H1 (cell line): ENCODE measurements around the gene POLDIP3. TPM values are rescaled to one million over a fixed set of nuclear protein-coding genes. Genes with fewer than 3 reads are reported as not detected.

Source experiments
- CTCF ChIA-PET: fragments of 300-600 bp; sonication (Branson Sonifier 250); formaldehyde crosslinking; loops from one replicate; lab custom pipeline; 2021; ENCODE audit not compliant: partially characterized antibody; lab: Charles Lee
- POLR2A ChIA-PET: fragments of 300-600 bp; sonication (Branson Sonifier 250); formaldehyde crosslinking; loops from one replicate; lab custom pipeline; 2021; ENCODE audit warnings: inconsistent platforms; ENCODE audit not compliant: partially characterized antibody; lab: Charles Lee
- DNase-seq, 2 experiments: peaks; one replicate each; pipeline versions ENCODE4 v3.0.0 to v3.0.0-alpha.2; 2010 to 2022; ENCODE audit warnings: low spot score in 2 of 2, low read depth in 1 of 2, mixed read lengths in 1 of 2
- FAIRE-seq: peaks from 2 replicates; lab custom pipeline; 2011; peaks lifted over from hg19 to GRCh38; lab: Jason Lieb, UNC
- H2AFZ ChIP-seq: 2 replicates; pipeline ENCODE4 v1.8.1; 2012; ENCODE audit warnings: low read length, inconsistent platforms
- H2AK5ac ChIP-seq: 2 replicates; pipeline ENCODE4 v1.6.1; 2013; ENCODE audit warnings: low read depth, low read length
- H2BK120ac ChIP-seq: replicated peaks from 2 replicates; pipeline ENCODE3; 2013; ENCODE audit warnings: low read depth, low read length, inconsistent platforms
- H2BK12ac ChIP-seq: 2 replicates; pipeline ENCODE4 v1.6.1; 2013; ENCODE audit warnings: low read depth, low read length
- H2BK15ac ChIP-seq: 2 replicates; pipeline ENCODE4 v1.6.1; 2013; ENCODE audit warnings: low read length
- H2BK20ac ChIP-seq: 2 replicates; pipeline ENCODE4 v1.6.1; 2013; ENCODE audit warnings: low read length
- H2BK5ac ChIP-seq: 2 replicates; pipeline ENCODE4 v1.6.1; 2013; ENCODE audit warnings: low read depth, low read length
- H3K14ac ChIP-seq: 2 replicates; pipeline ENCODE4 v1.6.1; 2013; ENCODE audit warnings: inconsistent platforms; ENCODE audit not compliant: insufficient read length
- H3K18ac ChIP-seq: 2 replicates; pipeline ENCODE4 v1.6.1; 2013; ENCODE audit warnings: low read length; ENCODE audit errors: extremely low read depth
- H3K23ac ChIP-seq: 2 replicates; pipeline ENCODE4 v1.6.1; 2013; ENCODE audit warnings: inconsistent platforms; ENCODE audit not compliant: insufficient read length
- H3K23me2 ChIP-seq: 2 replicates; pipeline ENCODE4 v1.6.1; 2013; ENCODE audit warnings: low read depth, low read length
- H3K27ac ChIP-seq: 2 replicates; pipeline ENCODE4 v1.6.1; 2011; ENCODE audit warnings: low read depth, low read length, inconsistent platforms
- H3K27me3 ChIP-seq, 4 experiments: replicated peaks in 1 of 4; 1 replicate in 1 of 4; 2 replicates in 3 of 4; pipeline versions ENCODE4 v1.6.1 to v1.8.1; 2011 to 2013; ENCODE audit warnings: low read length in 3 of 4, mild to moderate bottlenecking in 3 of 4, inconsistent platforms in 2 of 4, mixed read lengths in 2 of 4, moderate library complexity in 1 of 4; ENCODE audit not compliant: control insufficient read depth in 3 of 4, insufficient read depth in 3 of 4; ENCODE audit errors: extremely low read depth in 1 of 4
- H3K36me3 ChIP-seq, 4 experiments: 2 replicates each; pipeline versions ENCODE4 v1.6.1 to v1.8.1; 2011 to 2013; ENCODE audit warnings: mild to moderate bottlenecking in 4 of 4, low read length in 3 of 4, moderate library complexity in 2 of 4, control low read depth in 1 of 4, inconsistent platforms in 1 of 4; ENCODE audit not compliant: insufficient read depth in 4 of 4, control insufficient read depth in 2 of 4
- H3K4ac ChIP-seq: replicated peaks from 2 replicates; pipeline ENCODE3; 2013; ENCODE audit warnings: low read length, low read depth, mixed read lengths, inconsistent platforms; ENCODE audit not compliant: insufficient read length
- H3K4me1 ChIP-seq, 4 experiments: replicated peaks in 1 of 4; 1 replicate in 1 of 4; 2 replicates in 3 of 4; pipeline versions ENCODE4 v1.6.1 to v1.8.1; 2011 to 2013; ENCODE audit warnings: low read length in 3 of 4, inconsistent platforms in 2 of 4, mixed read lengths in 1 of 4; ENCODE audit not compliant: insufficient read depth in 4 of 4, control insufficient read depth in 3 of 4
- H3K4me2 ChIP-seq, 2 experiments: 2 replicates each; pipeline versions ENCODE4 v1.6.1 to v1.8.1; 2011 to 2013; ENCODE audit warnings: low read depth in 2 of 2, low read length in 2 of 2, control low read depth in 1 of 2, inconsistent platforms in 1 of 2, mild to moderate bottlenecking in 1 of 2; ENCODE audit not compliant: insufficient read depth in 1 of 2
- H3K4me3 ChIP-seq, 4 experiments: fragments of 200-600, 300-600 bp in 1 of 4; sonication (generic), shearing (Covaris generic), sonication (Bioruptor Twin) in 1 of 4; 2 replicates each; pipeline versions ENCODE4 v1.5.1 to v1.8.1; 2011 to 2016; ENCODE audit warnings: low read length in 4 of 4, low read depth in 3 of 4, control low read depth in 2 of 4, inconsistent platforms in 2 of 4, mild to moderate bottlenecking in 2 of 4, mixed read lengths in 1 of 4, moderate library complexity in 1 of 4; ENCODE audit not compliant: insufficient read depth in 2 of 4; ENCODE audit errors: extremely low read depth in 1 of 4
- H3K56ac ChIP-seq: replicated peaks from 2 replicates; pipeline ENCODE3; 2013; ENCODE audit warnings: low read depth, mild to moderate bottlenecking, mixed read lengths, low read length, inconsistent platforms; ENCODE audit not compliant: insufficient read length
- H3K79me1 ChIP-seq: 2 replicates; pipeline ENCODE4 v1.6.1; 2013; ENCODE audit warnings: low read depth, low read length, control low read depth
- H3K79me2 ChIP-seq, 2 experiments: 2 replicates each; pipeline versions ENCODE4 v1.6.1 to v1.8.1; 2012 to 2013; ENCODE audit warnings: low read length in 2 of 2, mild to moderate bottlenecking in 2 of 2, inconsistent platforms in 1 of 2; ENCODE audit not compliant: insufficient read depth in 2 of 2, control insufficient read depth in 1 of 2
- H3K9ac ChIP-seq, 4 experiments: replicated peaks in 1 of 4; 1 replicate in 1 of 4; 2 replicates in 3 of 4; pipeline versions ENCODE4 v1.6.1 to v1.8.1; 2011 to 2013; ENCODE audit warnings: low read depth in 3 of 4, low read length in 3 of 4, control low read depth in 2 of 4, mild to moderate bottlenecking in 2 of 4, moderate library complexity in 2 of 4, inconsistent platforms in 1 of 4; ENCODE audit errors: extremely low read depth in 1 of 4
- H3K9me3 ChIP-seq, 2 experiments: 2 replicates each; pipeline versions ENCODE4 v1.6.1 to v1.8.1; 2012 to 2013; ENCODE audit warnings: mild to moderate bottlenecking in 2 of 2, moderate library complexity in 2 of 2, control low read depth in 1 of 2, inconsistent platforms in 1 of 2, low read depth in 1 of 2, low read length in 1 of 2, mixed read lengths in 1 of 2; ENCODE audit not compliant: insufficient read depth in 2 of 2
- H4K20me1 ChIP-seq, 2 experiments: replicated peaks in 1 of 2; 2 replicates each; pipeline versions ENCODE3 to v1.8.1; 2011 to 2013; ENCODE audit warnings: inconsistent platforms in 2 of 2, low read length in 2 of 2, mild to moderate bottlenecking in 1 of 2; ENCODE audit not compliant: insufficient read depth in 2 of 2, control insufficient read depth in 1 of 2
- H4K5ac ChIP-seq: 2 replicates; pipeline ENCODE4 v1.6.1; 2013; ENCODE audit warnings: low read length, low read depth, mixed read lengths, inconsistent platforms; ENCODE audit not compliant: insufficient read length
- H4K8ac ChIP-seq: 2 replicates; pipeline ENCODE4 v1.8.0; 2013; ENCODE audit warnings: mild to moderate bottlenecking, moderate library complexity, low read length, inconsistent platforms; ENCODE audit not compliant: insufficient read depth; ENCODE audit errors: extremely low read depth
- H4K91ac ChIP-seq: replicated peaks from 2 replicates; pipeline ENCODE3; 2013; ENCODE audit warnings: low read length, mixed read lengths, inconsistent platforms; ENCODE audit not compliant: insufficient read length
- ASH2L ChIP-seq: fragments of 200-600, 300-600 bp; sonication (generic); IDR thresholded peaks from one replicate; pipeline ENCODE4 v1.7.1; 2017; ENCODE audit warnings: low read length
- BACH1 ChIP-seq: IDR thresholded peaks from 2 replicates; pipeline ENCODE4 v1.6.1; 2012; ENCODE audit warnings: low read length, improper control_type of control experiment
- CBX8 ChIP-seq: fragments of 300-800, 300-1000 bp; sonication (generic); IDR thresholded peaks from 2 replicates; pipeline ENCODE4 v1.7.1; 2016; ENCODE audit warnings: low read depth, low read length, borderline replicate concordance
- CTBP2 ChIP-seq: IDR thresholded peaks from 2 replicates; pipeline ENCODE4 v1.7.0; 2011; ENCODE audit warnings: borderline replicate concordance, mild to moderate bottlenecking, moderate library complexity, mixed read lengths, low read length; ENCODE audit not compliant: insufficient read depth, insufficient read length
- EGR1 ChIP-seq: IDR thresholded peaks from 2 replicates; pipeline ENCODE4 v1.6.1; 2011; ENCODE audit warnings: low read depth, low read length, borderline replicate concordance
- EP300 ChIP-seq, 2 experiments: IDR thresholded peaks; 1 replicate in 1 of 2; 2 replicates in 1 of 2; pipeline ENCODE4 v1.6.1; 2011 to 2012; ENCODE audit warnings: low read depth in 2 of 2, low read length in 2 of 2, mild to moderate bottlenecking in 2 of 2, borderline replicate concordance in 1 of 2, inconsistent platforms in 1 of 2, moderate library complexity in 1 of 2
- JUN ChIP-seq: IDR thresholded peaks from 2 replicates; pipeline ENCODE4 v1.6.1; 2011; ENCODE audit warnings: low read depth, mild to moderate bottlenecking, improper control_type of control experiment, low read length
- JUND ChIP-seq: IDR thresholded peaks from 2 replicates; pipeline ENCODE4 v1.6.1; 2011; ENCODE audit warnings: mild to moderate bottlenecking, improper control_type of control experiment, low read length
- KDM1A ChIP-seq: fragments of 200-600, 300-600 bp; sonication (generic); IDR thresholded peaks from 2 replicates; pipeline ENCODE4 v1.7.1; 2016; ENCODE audit warnings: mild to moderate bottlenecking, low read length, borderline replicate concordance
- PHF8 ChIP-seq: fragments of 200-600 bp; sonication (generic); conservative IDR thresholded peaks from 2 replicates; pipeline ENCODE4 v1.7.1; 2012; ENCODE audit warnings: low read depth, mild to moderate bottlenecking, inconsistent platforms, low read length, moderate library complexity
- POLR2A ChIP-seq, 2 experiments: IDR thresholded peaks; 1 replicate in 1 of 2; 2 replicates in 1 of 2; pipeline ENCODE4 v1.6.1; 2011; ENCODE audit warnings: low read depth in 2 of 2, low read length in 2 of 2, mild to moderate bottlenecking in 2 of 2; ENCODE audit errors: control extremely low read depth in 1 of 2
- POLR2AphosphoS5 ChIP-seq: IDR thresholded peaks from 2 replicates; pipeline ENCODE4 v1.6.1; 2011; ENCODE audit warnings: low read depth, low read length
- POU5F1 ChIP-seq: IDR thresholded peaks from 2 replicates; pipeline ENCODE4 v1.6.1; 2011; ENCODE audit warnings: low read depth, mild to moderate bottlenecking, low read length, moderate library complexity
- SP2 ChIP-seq: IDR thresholded peaks from 2 replicates; pipeline ENCODE4 v1.6.1; 2012; ENCODE audit warnings: mild to moderate bottlenecking, low read length, inconsistent platforms
- WGBS, 2 experiments: shearing (Covaris generic) in 1 of 2; methylation state at CpG; one replicate each; pipeline versions ENCODE4 v1.1.6 to v1.1.7; 2013 to 2015; ENCODE audit warnings: low lambda C conversion rate in 2 of 2, mixed read lengths in 2 of 2, inconsistent platforms in 1 of 2, low coverage in 1 of 2, missing lambda C conversion rate in 1 of 2; ENCODE audit not compliant: insufficient replicate concordance in 2 of 2, insufficient coverage in 1 of 2, insufficient read length in 1 of 2; ENCODE audit errors: extremely low coverage in 1 of 2, missing lambda C conversion rate in 1 of 2; 5-methylcytosine and 5-hydroxymethylcytosine counted together
- polyA plus RNA-seq, 7 experiments: library from polyadenylated mRNA; depleted of rRNA in 3 of 7; stranded (reverse) in 5 of 7; unstranded in 2 of 7; fragments of >200 nt in 5 of 7; fragments of 200-250 nt in 2 of 7; gene quantifications; 1 replicate in 5 of 7; 2 replicates in 1 of 7; 4 replicates in 1 of 7; pipeline versions ENCODE4 v1.2.1 to v1.2.3, GENCODE V29; 2011 to 2013; ENCODE audit warnings: missing spikeins in 2 of 7, mixed read lengths in 2 of 7
- total RNA-seq: library from RNA; stranded (reverse); fragmentation: NEBNext Ultra II Directional; extraction: Animal tissue kit (Norgen Biotek cat#: 25700); gene quantifications from 2 replicates; pipeline ENCODE4 v1.2.1, GENCODE V29; 2021

Gene POLDIP3
- total and polyA plus RNA-seq, 2 of the 8 experiments (the other 6 are each of a cell fraction or from before 2014, with no cell fraction given), result 43.5 to 84.6 TPM

DNA sequence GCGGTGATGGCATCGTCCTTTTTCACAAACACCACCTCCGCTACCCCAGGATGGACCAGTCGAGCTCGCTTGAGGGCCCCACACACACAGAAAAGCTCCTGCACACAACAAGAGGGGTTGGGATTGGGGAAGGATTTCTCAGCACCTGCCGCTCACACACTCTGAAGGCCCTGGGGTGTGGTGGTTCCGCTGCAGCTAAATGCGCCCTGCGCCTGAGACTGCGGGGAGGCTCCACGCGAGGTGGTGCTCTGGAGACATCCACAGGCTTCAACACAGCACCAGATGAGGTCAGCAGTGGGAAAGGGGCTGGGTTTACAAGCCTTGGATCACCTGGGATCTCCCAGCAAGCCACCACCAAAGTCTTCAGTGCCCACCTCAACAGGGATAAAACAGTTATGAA, 22.7 kb downstream of the POLDIP3 start:
- 98% methylated on average over 12 of the region's 12 CpGs; no CpG with 5 or more reads in 1 of the 2 experiments for WGBS, 2 experiments
- H3K79me2 ChIP-seq, result no peaks in the 10 kb centered on the region
- no peak overlapping the region for H3K56ac ChIP-seq
- H4K20me1 ChIP-seq, result peaks cover under 1 to 7% of the 10 kb centered on the region in 2 experiments
- FAIRE-seq, result no peak
- no peak overlapping the region for H3K4me2 ChIP-seq
- no peak overlapping the region for H3K23ac ChIP-seq
- H4K8ac ChIP-seq, result no peak overlapping the region
- H3K4ac ChIP-seq, result no peak overlapping the region
- no peaks in the 10 kb centered on the region for H3K23me2 ChIP-seq
- no peak overlapping the region for H2BK15ac ChIP-seq
- no peaks in the 10 kb centered on the region for H3K9me3 ChIP-seq
- peaks cover 38 to 78% (median 55%) of the 10 kb centered on the region in 4 experiments for H3K36me3 ChIP-seq
- no peak overlapping the region for H2BK20ac ChIP-seq
- H2AFZ ChIP-seq, result no peak overlapping the region
- no peaks in the 10 kb centered on the region for H3K4me1 ChIP-seq
- H3K27me3 ChIP-seq, result no peaks in the 10 kb centered on the region
- H4K91ac ChIP-seq, result no peak overlapping the region
- POLR2A ChIA-PET, result interaction anchor here (1.1 to 28.3 kb wide), 6 partner anchors 8 to 31 kb away, joined by 4 to 399 read pairs (median 8); partner anchors contain the start of gene POLDIP3
- no peak overlapping the region for H3K9ac ChIP-seq
- no peak overlapping the region for H3K14ac ChIP-seq
- no peak overlapping the region for H2BK5ac ChIP-seq
- H2BK12ac ChIP-seq, result no peak overlapping the region
- H2BK120ac ChIP-seq, result no peak overlapping the region
- H3K4me3 ChIP-seq, result no peak overlapping the region
- CTCF ChIA-PET, result interaction anchor here (0.9 to 1.2 kb wide), 2 partner anchors 29 to 58 kb away, joined by 3 read pairs; no protein-coding TSS in a partner anchor
- H3K27ac ChIP-seq, result no peak overlapping the region
- no peak for TF ChIP-seq EGR1
- TF ChIP-seq CTBP2, result no peak
- no peak for TF ChIP-seq POLR2AphosphoS5
- TF ChIP-seq JUND, result no peak
- no peak for TF ChIP-seq PHF8
- TF ChIP-seq JUN, result no peak
- no peak for TF ChIP-seq POLR2A (IDR thresholded peaks at IDR 0.05; ENCODE audit: control extremely low read depth in 1 of 2, low read depth in 2 of 2, low read length in 2 of 2)
- TF ChIP-seq BACH1, result no peak
- no peak for TF ChIP-seq ASH2L
- TF ChIP-seq KDM1A, result no peak
- TF ChIP-seq POU5F1, result no peak
- TF ChIP-seq EP300 (IDR thresholded peaks at IDR 0.05; ENCODE audit: borderline replicate concordance in 1 of 2, low read depth in 2 of 2, low read length in 2 of 2), result no peak
- no peak for TF ChIP-seq CBX8
- no peak for TF ChIP-seq SP2
- no peak overlapping the region for H4K5ac ChIP-seq
- no peak overlapping the region for H3K18ac ChIP-seq
- H2AK5ac ChIP-seq, result no peak overlapping the region
- peaks cover 5% of the 10 kb centered on the region; the same call in 1 of the 2 replicates for H3K79me1 ChIP-seq
- DNase-seq, result no peak
